NCI-H2171 (cell line): Measurements from ENCODE around the gene PKD2.

ENCODE experiments used
- DNase-seq: peaks from one replicate; lab custom pipeline; 2025; lab: John Stamatoyannopoulos, UW

The PKD2 gene

GRCh38 chr4:88007304-88008121 lies at the start of gene PKD2:
Gene PKD2 (plus strand): TSS chr4:88007635. CDS start chr4:88007734, 99 bp downstream.
- DNase-seq, result peak; percentile 30

- DNase-seq, result no peak
These were observed 45.4 kb upstream of the PKD2 start for GRCh38 chr4:87961993-87962392.

- no peak for DNase-seq
These were observed 44.9 kb upstream of the PKD2 start for GRCh38 chr4:87962398-87963146.

GRCh38 chr4:87965501-87965975 lies 41.9 kb upstream of the PKD2 start:
- no peak for DNase-seq

GRCh38 chr4:87966095-87966496 lies 41.3 kb upstream of the PKD2 start:
- no peak for DNase-seq

GRCh38 chr4:87967193-87967592 lies 40.2 kb upstream of the PKD2 start:
- no peak for DNase-seq

- no peak for DNase-seq
These were observed 37.3 kb upstream of the PKD2 start for GRCh38 chr4:87970121-87970520.

- DNase-seq, result no peak
These were observed 35.6 kb upstream of the PKD2 start for GRCh38 chr4:87971866-87972265.

GRCh38 chr4:87973283-87974169 lies 33.9 kb upstream of the PKD2 start:
- peak; percentile 13 for DNase-seq

GRCh38 chr4:87974856-87975462 lies 32.5 kb upstream of the PKD2 start:
- no peak for DNase-seq

- DNase-seq, result no peak
These were observed 32.0 kb upstream of the PKD2 start, which contains the start of gene SPP1 for GRCh38 chr4:87975466-87975865. Gene SPP1 (plus strand): TSS chr4:87975714. CDS start chr4:87976896, 1,182 bp downstream.

GRCh38 chr4:87977521-87978278 lies 29.7 kb upstream of the PKD2 start:
- no peak for DNase-seq

- DNase-seq, result no peak
These were observed 28.8 kb upstream of the PKD2 start for GRCh38 chr4:87978681-87979080.

GRCh38 chr4:87979810-87980209 lies 27.6 kb upstream of the PKD2 start:
- no peak for DNase-seq

- DNase-seq, result no peak
These were observed 25.9 kb upstream of the PKD2 start for GRCh38 chr4:87981486-87981885.

GRCh38 chr4:87982036-87982435 lies 25.4 kb upstream of the PKD2 start:
- no peak for DNase-seq

GRCh38 chr4:87982446-87983010 lies 24.9 kb upstream of the PKD2 start:
- no peak for DNase-seq

GRCh38 chr4:87983996-87984395 lies 23.4 kb upstream of the PKD2 start:
- no peak for DNase-seq

- DNase-seq, result no peak
These were observed 22.1 kb upstream of the PKD2 start for GRCh38 chr4:87985097-87985886.

GRCh38 chr4:87985887-87986200 lies 21.6 kb upstream of the PKD2 start:
- DNase-seq, result no peak
